Stomach (tissue), 9 donors: ENCODE measurements around the gene DDB1. TPM values are rescaled to one million over a fixed set of nuclear protein-coding genes. Genes with fewer than 3 reads are reported as not detected.
A peak's percentile ranks its signal among the peaks of the same experiment; 100 is the strongest.

ENCODE experiments used
- DNase-seq, 2 donors: peaks; one replicate each; pipeline versions ENCODE4 v3.0.0 to v3.0.0-alpha.2; 2013 to 2019
- H3K27ac ChIP-seq, 5 donors: fragments of 200-600 bp in 4 of 5; sonication (generic) in 4 of 5; one replicate each; pipeline ENCODE4 v1.5.1; 2013 to 2019; ENCODE audit warnings: mild to moderate bottlenecking in 1 of 5, moderate library complexity in 1 of 5
- H3K27me3 ChIP-seq, 3 donors: fragments of 200-600 bp; sonication (generic); one replicate each; pipeline ENCODE4 v1.5.1; 2017 to 2019; ENCODE audit warnings: mixed run types in 1 of 3
- H3K36me3 ChIP-seq, 4 donors: fragments of 200-600 bp; sonication (generic); 1 replicate in 3 of 4; 2 replicates in 1 of 4; pipeline ENCODE4 v1.5.1; 2016 to 2019
- H3K4me1 ChIP-seq, 4 donors: fragments of 200-600 bp; sonication (generic); one replicate each; pipeline ENCODE4 v1.5.1; 2016 to 2019
- H3K4me3 ChIP-seq, 4 donors: fragments of 200-600 bp; sonication (generic) in 3 of 4; one replicate each; pipeline ENCODE4 v1.5.1; 2016 to 2019; ENCODE audit warnings: mild to moderate bottlenecking in 1 of 4
- H3K9me3 ChIP-seq, 4 donors: fragments of 200-600 bp; sonication (generic); one replicate each; pipeline ENCODE4 v1.5.1; 2016 to 2019
- CTCF ChIP-seq, 7 experiments: fragments of 450-650 bp in 4 of 7; fragments of 200-600 bp in 3 of 7; sonication (generic) in 3 of 7; IDR thresholded peaks; one replicate each; pipeline ENCODE4 v1.5.1; 2016 to 2019; ENCODE audit warnings: antibody characterized with exemption in 7 of 7, control low read depth in 2 of 7, mild to moderate bottlenecking in 1 of 7
- EP300 ChIP-seq: sonication (generic); formaldehyde crosslinking; IDR thresholded peaks from one replicate; pipeline ENCODE4 v1.6.1; 2017; ENCODE audit warnings: antibody characterized with exemption
- POLR2A ChIP-seq, 4 donors: fragments of 450-650 bp; IDR thresholded peaks; one replicate each; pipeline ENCODE4 v1.6.1; 2016; ENCODE audit warnings: antibody characterized with exemption in 4 of 4, control low read depth in 2 of 4, mild to moderate bottlenecking in 1 of 4, moderate library complexity in 1 of 4
- POLR2AphosphoS5 ChIP-seq, 3 donors: sonication (generic); formaldehyde crosslinking; IDR thresholded peaks; one replicate each; pipeline ENCODE4 v1.6.1; 2016; ENCODE audit warnings: antibody characterized with exemption in 3 of 3
- WGBS, 5 donors: extraction: QIAGEN DNeasy Blood & Tissue Kit in 3 of 5; methylation state at CpG; one replicate each; pipeline versions ENCODE4 v1.1.5 to v1.1.7; 2013 to 2018; 5-methylcytosine and 5-hydroxymethylcytosine counted together
- intact Hi-C: fragments of 100-400 bp; cut with DNase I; formaldehyde crosslinking; loops from one replicate; pipeline ENCODE4 v1.15.1; 2023; ENCODE audit warnings: low total_unique reads
- polyA plus RNA-seq, 3 donors: library from polyadenylated mRNA; stranded (reverse); fragments of 200-250 nt; gene quantifications; one replicate each; pipeline ENCODE4 v1.2.3, GENCODE V29; 2013
- total RNA-seq, 5 donors: library from RNA; depleted of rRNA; stranded (reverse); fragments of >200 nt; gene quantifications; one replicate each; pipeline versions ENCODE4 v1.1.0 to v1.2.3, GENCODE V29; 2014 to 2016
- donor health status: healthy with polysubstance abuse.
- donor health status: Bipolar disorder and iron deficiency.
- donor health status: healthy.

DDB1 gene
- total and polyA plus RNA-seq, 8 donors = 44.2 to 489 (median 114) TPM

GRCh38 chr11:61334434-61335354, 1.8 kb upstream of the DDB1 start:
- peak overlapping the region; percentile 28 to 93 (median 74) for H3K27ac ChIP-seq
- peaks cover 0 to 26% (median 24%) of the 10 kb centered on the region in 4 donors for H3K36me3 ChIP-seq
- no peaks in the 10 kb centered on the region for H3K27me3 ChIP-seq
- peaks cover 25 to 59% (median 48%) of the 10 kb centered on the region in 4 donors for H3K4me1 ChIP-seq
- H3K4me3 ChIP-seq = no peak overlapping the region
- WGBS, 5 donors = 71 to 74% (median 73%) methylated on average over 15 to 16 of the region's 16 CpGs
- no peaks in the 10 kb centered on the region for H3K9me3 ChIP-seq
- intact Hi-C loops = no loop called here
- no peak for DNase-seq
- TF ChIP-seq CTCF (IDR thresholded peaks at IDR 0.05) (no peak), EP300 (no peak), POLR2A (IDR thresholded peaks at IDR 0.05) (no peak), POLR2AphosphoS5 (IDR thresholded peaks at IDR 0.05) (no peak)

- H3K36me3 ChIP-seq = peaks cover 9 to 26% (median 24%) of the 10 kb centered on the region in 4 donors
- H3K4me1 ChIP-seq = peaks cover 25 to 61% (median 51%) of the 10 kb centered on the region in 4 donors
- DNase-seq = peak in 1 of 2 donors; percentile 42
- H3K27me3 ChIP-seq = no peaks in the 10 kb centered on the region
- no peaks in the 10 kb centered on the region for H3K9me3 ChIP-seq
- intact Hi-C loops = no loop called here
- H3K4me3 ChIP-seq = peak overlapping the region; percentile 79 to 100 (median 94)
- H3K27ac ChIP-seq = peak overlapping the region; percentile 88 to 96 (median 94)
- 21 to 29% (median 23%) methylated on average over 17 to 19 of the region's 19 CpGs for WGBS, 5 donors
- TF ChIP-seq CTCF (IDR thresholded peaks at IDR 0.05) = no peak
- no peak for TF ChIP-seq EP300
- no peak for TF ChIP-seq POLR2A (IDR thresholded peaks at IDR 0.05)
- TF ChIP-seq POLR2AphosphoS5 (IDR thresholded peaks at IDR 0.05) = no peak
These were observed 887 bp upstream of the DDB1 start for GRCh38 chr11:61333550-61334433.

- Histone ChIP-seq H3K36me3 (peaks cover 21 to 28% (median 27%) of the 10 kb centered on the region in 4 donors), H3K27me3 (no peaks in the 10 kb centered on the region), H3K4me1 (peaks cover 25 to 63% (median 52%) of the 10 kb centered on the region in 4 donors), H3K4me3 (peak overlapping the region; percentile 79 to 100 (median 94)), H3K27ac (peak overlapping the region; percentile 88 to 96 (median 94)), H3K9me3 (no peaks in the 10 kb centered on the region)
- TF ChIP-seq POLR2A (IDR thresholded peaks at IDR 0.05) = no peak
- no peak for TF ChIP-seq POLR2AphosphoS5 (IDR thresholded peaks at IDR 0.05)
- no peak for TF ChIP-seq EP300
- TF ChIP-seq CTCF (IDR thresholded peaks at IDR 0.05) = no peak
- WGBS, 5 donors = 0% methylated on average over 16 to 24 of the region's 24 CpGs
- DNase-seq = peak in 1 of 2 donors; percentile 51
- intact Hi-C loops = no loop called here
These were observed 566 bp downstream of the DDB1 start for GRCh38 chr11:61332281-61332796.

- DNase-seq = no peak
These were observed 1.3 kb downstream of the DDB1 start for GRCh38 chr11:61331651-61332050.

More at GRCh38 chr11:61331651-61332050, 1.3 kb downstream of the DDB1 start:
- peak overlapping the region in 3 of 5 donors; percentile 93 to 95 (median 94) for H3K27ac ChIP-seq
- peak overlapping the region; percentile 79 to 100 (median 94) for H3K4me3 ChIP-seq
- peaks cover 27 to 35% (median 34%) of the 10 kb centered on the region in 4 donors for H3K36me3 ChIP-seq
- WGBS, 5 donors = 46 to 63% (median 54%) methylated on average over 6 of the region's 6 CpGs
- H3K9me3 ChIP-seq = no peaks in the 10 kb centered on the region
- intact Hi-C loops = no loop called here
- no peaks in the 10 kb centered on the region for H3K27me3 ChIP-seq
- no peak for TF ChIP-seq POLR2AphosphoS5 (IDR thresholded peaks at IDR 0.05)
- no peak for TF ChIP-seq CTCF (IDR thresholded peaks at IDR 0.05)
- no peak for TF ChIP-seq POLR2A (IDR thresholded peaks at IDR 0.05)
- H3K4me1 ChIP-seq = peaks cover 25 to 62% (median 52%) of the 10 kb centered on the region in 4 donors
